MCF 10A (cell line): ENCODE results near the gene INSM1. TPM values are rescaled to one million over a fixed set of nuclear protein-coding genes. Genes with fewer than 3 reads are reported as not detected.

ENCODE experiments used
- BruUV-seq: library from RNA; stranded (reverse); fragments of 400-500 nt; replicated peaks from 2 replicates; lab custom pipeline; 2021; lab: Mats Ljungman, UMichigan
- CTCF ChIA-PET: fragments of 300-600 bp; sonication (Branson Sonifier 250); formaldehyde crosslinking; extraction: SDS; loops from one replicate; lab custom pipeline; 2021; ENCODE audit warnings: antibody characterized with exemption, inconsistent platforms; lab: Yijun Ruan, JAX
- POLR2A ChIA-PET: fragments of 300-600, 350-650 bp; sonication (Branson Sonifier 250); formaldehyde crosslinking; extraction: SDS; loops from one replicate; lab custom pipeline; 2020; ENCODE audit warnings: antibody characterized with exemption, inconsistent platforms; lab: Yijun Ruan, JAX
- DNase-seq: peaks from one replicate; pipeline ENCODE4 v3.0.0-alpha.2; 2018; ENCODE audit not compliant: unreplicated experiment
- H3K27ac Mint-ChIP-seq: one replicate; pipeline ENCODE4 v1.8.0; 2022; ENCODE audit warnings: mild to moderate bottlenecking, low read depth, mixed read lengths; ENCODE audit not compliant: unreplicated experiment
- H3K27me3 Mint-ChIP-seq: one replicate; pipeline ENCODE4 v1.8.0; 2022; ENCODE audit warnings: mixed read lengths; ENCODE audit not compliant: insufficient read depth, unreplicated experiment
- H3K36me3 Mint-ChIP-seq: one replicate; pipeline ENCODE4 v1.8.0; 2022; ENCODE audit warnings: mild to moderate bottlenecking, moderate library complexity, mixed read lengths; ENCODE audit not compliant: insufficient read depth, unreplicated experiment
- H3K4me1 Mint-ChIP-seq: one replicate; pipeline ENCODE4 v1.8.0; 2022; ENCODE audit warnings: mixed read lengths; ENCODE audit not compliant: insufficient read depth, unreplicated experiment
- H3K4me3 Mint-ChIP-seq: one replicate; pipeline ENCODE4 v1.8.0; 2022; ENCODE audit warnings: mild to moderate bottlenecking, moderate library complexity, mixed read lengths; ENCODE audit not compliant: unreplicated experiment
- H3K9me3 Mint-ChIP-seq: one replicate; pipeline ENCODE4 v1.8.0; 2022; ENCODE audit warnings: mixed read lengths; ENCODE audit not compliant: unreplicated experiment
- CTCF ChIP-seq: fragments of 200-600 bp; IDR thresholded peaks from one replicate; pipeline ENCODE4 v1.8.0; 2022; ENCODE audit warnings: antibody characterized with exemption, mild to moderate bottlenecking; ENCODE audit not compliant: unreplicated experiment
- intact Hi-C: fragments of 100-400 bp; cut with micrococcal nuclease; formaldehyde crosslinking; loops from 2 replicates; pipeline ENCODE4 v1.14.1; 2022
- total RNA-seq: library from RNA; stranded (reverse); gene quantifications from 2 replicates; pipeline ENCODE4 v1.2.3, GENCODE V29; 2022

The INSM1 gene
- total RNA-seq, 1 experiment from 2014 or later: not detected

GRCh38 chr20:20391766-20392165 lies 23.9 kb downstream of the INSM1 start:
- ChIA-PET POLR2A (interaction anchor here (0.7 kb wide), 1 partner anchor 58 kb away, joined by 5 read pairs; no protein-coding TSS in a partner anchor), CTCF (interaction anchor here (0.7 to 0.8 kb wide), 2 partner anchors 31 to 59 kb away, joined by 3 read pairs; no protein-coding TSS in a partner anchor)
- no TSS peak for BruUV-seq
- H3K36me3 Mint-ChIP-seq: peaks cover 11% of the 10 kb centered on the region
- TF ChIP-seq CTCF: no peak
- H3K9me3 Mint-ChIP-seq: no peaks in the 10 kb centered on the region
- no peaks in the 10 kb centered on the region for H3K27me3 Mint-ChIP-seq
- no peak for DNase-seq
- H3K4me3 Mint-ChIP-seq: no peak overlapping the region
- no peaks in the 10 kb centered on the region for H3K4me1 Mint-ChIP-seq
- intact Hi-C loops: no loop called here
- H3K27ac Mint-ChIP-seq: no peak overlapping the region

GRCh38 chr20:20393207-20394120 lies 25.6 kb downstream of the INSM1 start:
- no peak for TF ChIP-seq CTCF
- POLR2A ChIA-PET: interaction anchor here (0.9 kb wide), 1 partner anchor 22 kb away, joined by 3 read pairs; no protein-coding TSS in a partner anchor
- no peak overlapping the region for H3K27ac Mint-ChIP-seq

GRCh38 chr20:20395087-20395486 lies 27.2 kb downstream of the INSM1 start:
- BruUV-seq: no TSS peak
- intact Hi-C loops: no loop called here
- CTCF ChIA-PET: interaction anchor here (1.0 to 1.1 kb wide), 2 partner anchors 23 to 28 kb away, joined by 3 read pairs; no protein-coding TSS in a partner anchor
- no peak overlapping the region for H3K4me3 Mint-ChIP-seq
- no peak for DNase-seq
- peaks cover 17% of the 10 kb centered on the region for H3K36me3 Mint-ChIP-seq
- POLR2A ChIA-PET: no interaction called here
- H3K9me3 Mint-ChIP-seq: no peaks in the 10 kb centered on the region
- H3K4me1 Mint-ChIP-seq: no peaks in the 10 kb centered on the region
- TF ChIP-seq CTCF: no peak
- no peak overlapping the region for H3K27ac Mint-ChIP-seq
- no peaks in the 10 kb centered on the region for H3K27me3 Mint-ChIP-seq

More at GRCh38 chr20:20393207-20394120, 25.6 kb downstream of the INSM1 start:
- H3K27me3 Mint-ChIP-seq: no peaks in the 10 kb centered on the region
- H3K9me3 Mint-ChIP-seq: no peaks in the 10 kb centered on the region
- no peak overlapping the region for H3K4me3 Mint-ChIP-seq
- peaks cover 12% of the 10 kb centered on the region for H3K36me3 Mint-ChIP-seq
- BruUV-seq: no TSS peak
- H3K4me1 Mint-ChIP-seq: no peaks in the 10 kb centered on the region
- intact Hi-C loops: no loop called here
- DNase-seq: no peak
- CTCF ChIA-PET: interaction anchor here (0.5 kb wide), 1 partner anchor 52 kb away, joined by 4 read pairs; no protein-coding TSS in a partner anchor
